B cell (primary cell): ENCODE measurements around the gene IRF7. TPM values are rescaled to one million over a fixed set of nuclear protein-coding genes. Genes with fewer than 3 reads are reported as not detected.

Experiments used
- ATAC-seq: fragments of 200-7000 bp; cut with Tn5 transposase; one replicate; pipeline ENCODE4 v1.10.0; 2021; ENCODE audit warnings: low read depth, mild to moderate bottlenecking, moderate number of reproducible peaks, moderate library complexity
- CTCF ChIA-PET: fragments of 350-600 bp; sonication (Branson Sonifier 250); formaldehyde crosslinking; loops from one replicate; lab custom pipeline; 2021; ENCODE audit warnings: antibody characterized with exemption, inconsistent platforms; lab: Charles Lee
- POLR2A ChIA-PET: fragments of 350-600 bp; sonication (Branson Sonifier 250); formaldehyde crosslinking; loops from one replicate; lab custom pipeline; 2021; ENCODE audit warnings: antibody characterized with exemption; lab: Charles Lee
- DNase-seq: peaks from one replicate; pipeline ENCODE4 v3.0.0; 2013
- H2AFZ ChIP-seq: 2 replicates; pipeline ENCODE4 v1.6.1; 2012; ENCODE audit warnings: mild to moderate bottlenecking, low read depth, low read length; ENCODE audit not compliant: insufficient read depth, poor library complexity, severe bottlenecking
- H3K27ac ChIP-seq, 2 donors: 1 replicate in 1 of 2; 2 replicates in 1 of 2; pipeline ENCODE4 v1.5.1; 2012 to 2013; ENCODE audit warnings: low read length in 2 of 2, mild to moderate bottlenecking in 2 of 2, moderate library complexity in 1 of 2
- H3K27me3 ChIP-seq, 4 experiments: fragments of 200-600 bp in 1 of 4; sonication (generic) in 1 of 4; replicated peaks in 1 of 4; 1 replicate in 2 of 4; 2 replicates in 2 of 4; pipeline versions ENCODE4 v1.6.1 to v1.7.0; 2013 to 2016; ENCODE audit warnings: low read length in 3 of 4, mild to moderate bottlenecking in 2 of 4, mixed read lengths in 1 of 4, moderate library complexity in 1 of 4; ENCODE audit not compliant: insufficient read depth in 4 of 4, control insufficient read depth in 3 of 4; ENCODE audit errors: control extremely low read depth in 1 of 4
- H3K36me3 ChIP-seq, 2 experiments: replicated peaks in 1 of 2; 1 replicate in 1 of 2; 2 replicates in 1 of 2; pipeline versions ENCODE4 v1.6.1 to v1.7.1; 2013; ENCODE audit warnings: low read length in 1 of 2; ENCODE audit not compliant: insufficient read depth in 2 of 2, control insufficient read depth in 1 of 2; ENCODE audit errors: control extremely low read depth in 1 of 2, extremely low read depth in 1 of 2
- H3K4me1 ChIP-seq, 2 donors: fragments of 200-600 bp in 1 of 2; sonication (generic) in 1 of 2; 1 replicate in 1 of 2; 2 replicates in 1 of 2; pipeline versions ENCODE4 v1.5.1 to v1.6.1; 2013 to 2017; ENCODE audit warnings: low read length in 2 of 2; ENCODE audit not compliant: control insufficient read depth in 2 of 2, insufficient read depth in 2 of 2
- H3K4me2 ChIP-seq: replicated peaks from 2 replicates; pipeline ENCODE3; 2012; ENCODE audit warnings: mild to moderate bottlenecking, low read depth, low read length; ENCODE audit not compliant: poor library complexity, severe bottlenecking
- H3K4me3 ChIP-seq, 5 experiments: fragments of 200-600 bp in 1 of 5; sonication (generic) in 1 of 5; 1 replicate in 3 of 5; 2 replicates in 2 of 5; pipeline versions ENCODE4 v1.5.1 to v1.7.0; 2011 to 2016; ENCODE audit warnings: low read length in 4 of 5, mild to moderate bottlenecking in 4 of 5, low read depth in 2 of 5, control low read depth in 1 of 5, moderate library complexity in 1 of 5; ENCODE audit not compliant: insufficient read depth in 1 of 5; ENCODE audit errors: control extremely low read depth in 1 of 5, extremely low read depth in 1 of 5
- H3K79me2 ChIP-seq: fragments of 200-600 bp; sonication (generic); one replicate; pipeline ENCODE4 v1.6.0; 2016; ENCODE audit warnings: low read length; ENCODE audit not compliant: control insufficient read depth, insufficient read depth
- H3K9ac ChIP-seq: fragments of 200-600 bp; sonication (generic); 2 replicates; pipeline ENCODE4 v1.6.1; 2017; ENCODE audit warnings: mild to moderate bottlenecking, low read length, moderate library complexity
- H3K9me3 ChIP-seq, 3 donors: one replicate each; pipeline versions ENCODE4 v1.6.1 to v1.7.1; 2013; ENCODE audit warnings: low read length in 2 of 3; ENCODE audit not compliant: control insufficient read depth in 2 of 3, insufficient read depth in 1 of 3; ENCODE audit errors: control extremely low read depth in 1 of 3
- H4K20me1 ChIP-seq: 2 replicates; pipeline ENCODE4 v1.6.0; 2012; ENCODE audit warnings: mild to moderate bottlenecking, low read length; ENCODE audit not compliant: insufficient read depth, control insufficient read depth, poor library complexity, severe bottlenecking
- H3K27ac Mint-ChIP-seq: one replicate; pipeline ENCODE4 v1.8.0; 2021; ENCODE audit warnings: mixed read lengths
- H3K27me3 Mint-ChIP-seq: one replicate; pipeline ENCODE4 v1.8.0; 2021; ENCODE audit warnings: mixed read lengths
- H3K4me1 Mint-ChIP-seq: one replicate; pipeline ENCODE4 v1.8.0; 2021; ENCODE audit warnings: mixed read lengths
- H3K4me3 Mint-ChIP-seq: one replicate; pipeline ENCODE4 v1.8.0; 2021; ENCODE audit warnings: mixed read lengths
- H3K9me3 Mint-ChIP-seq: one replicate; pipeline ENCODE4 v1.8.0; 2022; ENCODE audit warnings: mixed read lengths; ENCODE audit not compliant: insufficient read depth
- CTCF ChIP-seq: fragments of 200-600 bp; IDR thresholded peaks from one replicate; pipeline ENCODE4 v1.8.0; 2022; ENCODE audit warnings: antibody characterized with exemption, mild to moderate bottlenecking
- EZH2 ChIP-seq: IDR thresholded peaks from 2 replicates; pipeline ENCODE4 v1.6.1; 2012; ENCODE audit warnings: borderline replicate concordance, low read depth, mild to moderate bottlenecking, moderate library complexity, low read length; ENCODE audit not compliant: insufficient read depth, poor library complexity, severe bottlenecking
- WGBS: methylation state at CpG from one replicate; pipeline ENCODE4 v1.1.5; 2013; ENCODE audit warnings: missing lambda C conversion rate; ENCODE audit not compliant: insufficient coverage; 5-methylcytosine and 5-hydroxymethylcytosine counted together
- intact Hi-C: fragments of 100-400 bp; cut with micrococcal nuclease; formaldehyde crosslinking; loops from one replicate; pipeline ENCODE4 v1.10.0; 2022
- polyA plus RNA-seq: library from polyadenylated mRNA; depleted of rRNA; stranded (reverse); fragments of >200 nt; gene quantifications from 2 replicates; pipeline ENCODE4 v1.2.3, GENCODE V29; 2012
- total RNA-seq, 2 donors: library from RNA; stranded (reverse); fragments of 120-200 nt in 1 of 2; gene quantifications; 1 replicate in 1 of 2; 2 replicates in 1 of 2; pipeline versions ENCODE4 v1.2.3 to v1.2.4, GENCODE V29; 2013 to 2022

IRF7 gene
- total and polyA plus RNA-seq, 2 donors (not counting 1 experiment from before 2014, with no cell fraction given), result 136 to 184 TPM

GRCh38 chr11:576811-577610 is 38.7 kb downstream of the IRF7 start:
- H3K9me3 Mint-ChIP-seq, result no peaks in the 10 kb centered on the region
- peaks cover 46% of the 10 kb centered on the region for H3K4me1 Mint-ChIP-seq
- H3K4me3 Mint-ChIP-seq, result peak overlapping the region; percentile 89
- CTCF ChIA-PET, result interaction anchor here (1.3 to 2.3 kb wide), 2 partner anchors 9 to 22 kb away, joined by 3 to 4 read pairs; no protein-coding TSS in a partner anchor
- H3K27me3 ChIP-seq, result peaks cover 0 to 16% (median 7%) of the 10 kb centered on the region in 4 experiments
- H4K20me1 ChIP-seq, result peaks cover 61% of the 10 kb centered on the region
- 7% methylated on average over 40 of the region's 48 CpGs for WGBS
- peaks cover 30 to 44% of the 10 kb centered on the region in 2 donors for H3K4me1 ChIP-seq
- H3K79me2 ChIP-seq, result peaks cover 53% of the 10 kb centered on the region
- POLR2A ChIA-PET, result interaction anchor here (1.8 to 1.9 kb wide), 2 partner anchors 22 to 145 kb away, joined by 4 to 18 read pairs; no protein-coding TSS in a partner anchor
- H3K36me3 ChIP-seq, result peaks cover 1 to 6% of the 10 kb centered on the region in 2 experiments
- peak overlapping the region; percentile 95 for H2AFZ ChIP-seq
- H3K27me3 Mint-ChIP-seq, result peaks cover 15% of the 10 kb centered on the region
- peak overlapping the region; percentile 65 to 95 (median 77) for H3K4me3 ChIP-seq
- DNase-seq (peak; percentile 45), ATAC-seq (no peak)
- peak overlapping the region; percentile 61 for H3K27ac Mint-ChIP-seq
- H3K9ac ChIP-seq, result peak overlapping the region; percentile 85
- intact Hi-C loops, result loop anchor here (1.0 to 10.0 kb wide), 5 partner anchors 9 to 808 kb away; partner anchors contain the start of genes BRSK2 and LRRC56
- peak overlapping the region in 1 of 2 donors; percentile 68 for H3K27ac ChIP-seq
- TF ChIP-seq CTCF (no peak), EZH2 (no peak)
- peak overlapping the region; percentile 95 for H3K4me2 ChIP-seq
- H3K9me3 ChIP-seq, result peaks cover 0 to 3% (median 0%) of the 10 kb centered on the region in 3 donors
